Measurements from ENCODE around the gene SLC22A7.

SLC22A7 gene

GRCh38 chr6:43268782-43269272 is 29.2 kb upstream of the SLC22A7 start:
- H3K27me3 ChIP-seq (replicated peaks; ENCODE audit: control insufficient read depth, insufficient read depth, low read length): no peaks in the 10 kb centered on the region; the same call in 1 of the 2 replicates
- no peak overlapping the region for H3K4me3 ChIP-seq (replicated peaks; ENCODE audit: low read depth, low read length)
- no peak for DNase-seq (ENCODE audit: extremely low read depth, insufficient read length)
- no peaks in the 10 kb centered on the region for H3K36me3 ChIP-seq (ENCODE audit: control insufficient read depth, insufficient read depth, low read length)
- TF ChIP-seq CTCF (IDR thresholded peaks at IDR 0.05; ENCODE audit: insufficient read depth, low read length, poor library complexity, severe bottlenecking): no peak

- H3K4me3 ChIP-seq (replicated peaks; ENCODE audit: low read depth, low read length): peak overlapping the region; percentile 22; the same call in 1 of the 2 replicates
- no peak for DNase-seq (ENCODE audit: extremely low read depth, insufficient read length)
- H3K36me3 ChIP-seq (ENCODE audit: control insufficient read depth, insufficient read depth, low read length): no peaks in the 10 kb centered on the region
- TF ChIP-seq CTCF (IDR thresholded peaks at IDR 0.05; ENCODE audit: insufficient read depth, low read length, poor library complexity, severe bottlenecking): no peak
- H3K27me3 ChIP-seq (replicated peaks; ENCODE audit: control insufficient read depth, insufficient read depth, low read length): no peaks in the 10 kb centered on the region; the same call in 1 of the 2 replicates
Measured at GRCh38 chr6:43269273-43270007, 28.6 kb upstream of the SLC22A7 start.

- no peak overlapping the region for H3K4me3 ChIP-seq (replicated peaks; ENCODE audit: low read depth, low read length)
- no peaks in the 10 kb centered on the region; the same call in 1 of the 2 replicates for H3K27me3 ChIP-seq (replicated peaks; ENCODE audit: control insufficient read depth, insufficient read depth, low read length)
- no peak for DNase-seq (ENCODE audit: extremely low read depth, insufficient read length)
- TF ChIP-seq CTCF (IDR thresholded peaks at IDR 0.05; ENCODE audit: insufficient read depth, low read length, poor library complexity, severe bottlenecking): no peak
- H3K36me3 ChIP-seq (ENCODE audit: control insufficient read depth, insufficient read depth, low read length): no peaks in the 10 kb centered on the region
Measured at GRCh38 chr6:43271103-43271815, 26.8 kb upstream of the SLC22A7 start.

GRCh38 chr6:43271944-43272343 is 26.1 kb upstream of the SLC22A7 start:
- DNase-seq (ENCODE audit: extremely low read depth, insufficient read length): no peak
- Histone ChIP-seq H3K4me3 (replicated peaks; ENCODE audit: low read depth, low read length) (no peak overlapping the region), H3K27me3 (replicated peaks; ENCODE audit: control insufficient read depth, insufficient read depth, low read length) (no peaks in the 10 kb centered on the region; the same call in 1 of the 2 replicates), H3K36me3 (ENCODE audit: control insufficient read depth, insufficient read depth, low read length) (no peaks in the 10 kb centered on the region)
- no peak for TF ChIP-seq CTCF (IDR thresholded peaks at IDR 0.05; ENCODE audit: insufficient read depth, low read length, poor library complexity, severe bottlenecking)

- no peaks in the 10 kb centered on the region; the same call in 1 of the 2 replicates for H3K27me3 ChIP-seq (replicated peaks; ENCODE audit: control insufficient read depth, insufficient read depth, low read length)
- no peak for TF ChIP-seq CTCF (IDR thresholded peaks at IDR 0.05; ENCODE audit: insufficient read depth, low read length, poor library complexity, severe bottlenecking)
- no peaks in the 10 kb centered on the region for H3K36me3 ChIP-seq (ENCODE audit: control insufficient read depth, insufficient read depth, low read length)
- no peak overlapping the region for H3K4me3 ChIP-seq (replicated peaks; ENCODE audit: low read depth, low read length)
- DNase-seq (ENCODE audit: extremely low read depth, insufficient read length): no peak
Measured at GRCh38 chr6:43273707-43274106, 24.4 kb upstream of the SLC22A7 start.
